H54 (cell line): ENCODE data around the gene GRHL3.
A peak's percentile ranks its signal among the peaks of the same experiment; 100 is the strongest.

Source experiments
- DNase-seq: peaks from one replicate; pipeline ENCODE4 v3.0.0; 2011; ENCODE audit warnings: low spot score, mixed read lengths; ENCODE audit not compliant: insufficient read length
- FAIRE-seq: peaks from 3 replicates; lab custom pipeline; 2011; peaks lifted over from hg19 to GRCh38; lab: Jason Lieb, UNC
- POLR2A ChIP-seq: IDR thresholded peaks from 2 replicates; pipeline ENCODE4 v1.6.1; 2011; ENCODE audit warnings: low read depth, mild to moderate bottlenecking, low read length

The GRHL3 gene

GRCh38 chr1:24386931-24387330 lies 67.8 kb downstream of the GRHL3 start:
- TF ChIP-seq POLR2A: no peak
- DNase-seq (no peak), FAIRE-seq (no peak)

- TF ChIP-seq POLR2A: no peak
- FAIRE-seq (no peak), DNase-seq (no peak)
These were observed 68.5 kb downstream of the GRHL3 start for GRCh38 chr1:24387636-24388175.

GRCh38 chr1:24388331-24388885 lies 69.3 kb downstream of the GRHL3 start:
- FAIRE-seq: no peak
- no peak for TF ChIP-seq POLR2A

GRCh38 chr1:24389231-24389678 lies 70.1 kb downstream of the GRHL3 start:
- DNase-seq (no peak), FAIRE-seq (no peak)
- no peak for TF ChIP-seq POLR2A

More at GRCh38 chr1:24388331-24388885, 69.3 kb downstream of the GRHL3 start:
- DNase-seq: no peak

GRCh38 chr1:24390924-24391782 lies 72.0 kb downstream of the GRHL3 start:
- peak; percentile 38 for DNase-seq
- TF ChIP-seq POLR2A: no peak
- peak; percentile 23 for FAIRE-seq

- DNase-seq (no peak), FAIRE-seq (peak; percentile 82)
- TF ChIP-seq POLR2A: no peak
These were observed 72.9 kb downstream of the GRHL3 start for GRCh38 chr1:24391882-24392603.

GRCh38 chr1:24392604-24392946 lies 73.4 kb downstream of the GRHL3 start:
- DNase-seq (no peak), FAIRE-seq (no peak)
- TF ChIP-seq POLR2A: no peak

GRCh38 chr1:24392982-24393650 lies 74.0 kb downstream of the GRHL3 start:
- no peak for DNase-seq
- FAIRE-seq: no peak
- TF ChIP-seq POLR2A: no peak

GRCh38 chr1:24393892-24394291 lies 74.7 kb downstream of the GRHL3 start:
- FAIRE-seq: peak; percentile 86
- DNase-seq: peak; percentile 42
- no peak for TF ChIP-seq POLR2A

GRCh38 chr1:24400065-24400464 lies 80.9 kb downstream of the GRHL3 start:
- FAIRE-seq (no peak), DNase-seq (no peak)
- TF ChIP-seq POLR2A: no peak

GRCh38 chr1:24403806-24404205 lies 84.6 kb downstream of the GRHL3 start:
- TF ChIP-seq POLR2A: no peak
- no peak for FAIRE-seq
- DNase-seq: no peak
